GM12878 (cell line): Measurements from ENCODE around the gene MROH7. TPM values are rescaled to one million over a fixed set of nuclear protein-coding genes. Genes with fewer than 3 reads are reported as not detected.

ENCODE experiments used
- ATAC-seq: fragments of 200-7000 bp; cut with Tn5 transposase; 3 replicates; pipeline ENCODE4 v1.9.1; 2020; ENCODE audit warnings: mild to moderate bottlenecking, moderate library complexity
- BruUV-seq: library from RNA; stranded (reverse); fragments of 400-500 nt; replicated peaks from 2 replicates; lab custom pipeline; 2021; lab: Mats Ljungman, UMichigan
- CTCF ChIA-PET: fragments of 300-600 bp; sonication (Branson Sonifier 250); formaldehyde crosslinking; extraction: SDS; loops from one replicate; lab custom pipeline; 2021; ENCODE audit warnings: inconsistent platforms; lab: Yijun Ruan, JAX
- POLR2A ChIA-PET: fragments of 350-600 bp; formaldehyde crosslinking; extraction: SDS; loops from one replicate; lab custom pipeline; 2021; ENCODE audit warnings: inconsistent platforms; lab: Charles Lee
- RAD21 ChIA-PET: fragments of 300-600 bp; sonication (Branson Sonifier 250); formaldehyde crosslinking; loops from one replicate; lab custom pipeline; 2023; ENCODE audit warnings: antibody characterized with exemption; ENCODE audit not compliant: unreplicated experiment; lab: Charles Lee
- SMC1A ChIA-PET: fragments of 300-600 bp; sonication (Branson Sonifier 250); formaldehyde crosslinking; loops from one replicate; lab custom pipeline; 2023; ENCODE audit not compliant: unreplicated experiment, uncharacterized antibody; lab: Charles Lee
- DNase-seq: peaks from one replicate; pipeline ENCODE4 v3.0.0-alpha.2; 2011; ENCODE audit warnings: low read depth, low spot score
- FAIRE-seq: peaks from 3 replicates; lab custom pipeline; 2011; peaks lifted over from hg19 to GRCh38; lab: Jason Lieb, UNC
- H2AFZ ChIP-seq: 2 replicates; pipeline ENCODE4 v1.6.0; 2011; ENCODE audit warnings: low read depth, low read length, control low read depth; ENCODE audit not compliant: control insufficient read depth
- H3K27ac ChIP-seq: 2 replicates; pipeline ENCODE4 v1.5.1; 2011; ENCODE audit warnings: control low read depth; ENCODE audit not compliant: control insufficient read depth, insufficient read depth
- H3K27me3 ChIP-seq, 2 experiments: replicated peaks in 1 of 2; 2 replicates each; pipeline versions ENCODE4 v1.6.0 to v1.6.1; 2011; ENCODE audit warnings: low read length in 1 of 2; ENCODE audit not compliant: control insufficient read depth in 2 of 2, insufficient read depth in 2 of 2
- H3K36me3 ChIP-seq, 2 experiments: 2 replicates each; pipeline ENCODE4 v1.5.1; 2011; ENCODE audit warnings: low read length in 1 of 2; ENCODE audit not compliant: control insufficient read depth in 2 of 2, insufficient read depth in 2 of 2
- H3K4me1 ChIP-seq: 2 replicates; pipeline ENCODE4 v1.6.1; 2011; ENCODE audit warnings: mild to moderate bottlenecking, low read length, moderate library complexity, mixed read lengths; ENCODE audit not compliant: control insufficient read depth, insufficient read depth
- H3K4me2 ChIP-seq: 2 replicates; pipeline ENCODE4 v1.6.0; 2011; ENCODE audit warnings: control low read depth; ENCODE audit not compliant: control insufficient read depth, insufficient read depth
- H3K4me3 ChIP-seq: fragments of 200-600 bp; sonication (generic); 2 replicates; pipeline ENCODE4 v1.5.1; 2016
- H3K79me2 ChIP-seq: 2 replicates; pipeline ENCODE4 v1.6.0; 2011; ENCODE audit warnings: low read length; ENCODE audit not compliant: control insufficient read depth, insufficient read depth
- H3K9ac ChIP-seq: 2 replicates; pipeline ENCODE4 v1.8.0; 2011; ENCODE audit warnings: low read length, control low read depth, mixed read lengths; ENCODE audit not compliant: control insufficient read depth, insufficient read depth
- H3K9me3 ChIP-seq: replicated peaks from 3 replicates; pipeline ENCODE4 v1.5.1; 2011; ENCODE audit warnings: mild to moderate bottlenecking, low read length; ENCODE audit not compliant: control insufficient read depth, insufficient read depth
- H4K20me1 ChIP-seq: 2 replicates; pipeline ENCODE4 v1.6.0; 2011; ENCODE audit not compliant: control insufficient read depth, insufficient read depth
- NKRF ChIP-seq: fragments of 450-650 bp; conservative IDR thresholded peaks from 2 replicates; pipeline ENCODE4 v1.6.1; 2017; ENCODE audit warnings: mild to moderate bottlenecking, moderate library complexity
- SPI1 ChIP-seq: IDR thresholded peaks from 2 replicates; pipeline ENCODE4 v1.6.1; 2011; ENCODE audit warnings: low read depth, mild to moderate bottlenecking, low read length, moderate library complexity, borderline replicate concordance; ENCODE audit not compliant: insufficient read depth
- WGBS: methylation state at CpG from one replicate; pipeline ENCODE4 v1.1.6; 2016; ENCODE audit warnings: low lambda C conversion rate; ENCODE audit not compliant: insufficient replicate concordance, insufficient coverage; ENCODE audit errors: missing lambda C conversion rate; 5-methylcytosine and 5-hydroxymethylcytosine counted together
- in situ Hi-C: fragments of 300-500 bp; cut with MboI; formaldehyde crosslinking; loops from 9 replicates; pipeline ENCODE4 v1.14.3; 2018; ENCODE audit warnings: mixed read lengths
- intact Hi-C: fragments of 100-400 bp; cut with micrococcal nuclease; formaldehyde crosslinking; loops from one replicate; pipeline ENCODE4 v1.14.2; 2022; ENCODE audit not compliant: unreplicated experiment
- polyA plus RNA-seq, 11 experiments: library from polyadenylated mRNA; depleted of rRNA in 4 of 11; unstranded in 6 of 11; stranded (reverse) in 5 of 11; fragments of >200 nt; fragmentation: Nextera tagmentation in 4 of 11; fragmentation: Illumina TruSeq in 1 of 11; extraction: Ambion mirVana in 4 of 11; extraction: Trizol in 1 of 11; gene quantifications; 1 replicate in 1 of 11; 2 replicates in 10 of 11; pipeline versions ENCODE4 v1.2.1 to v1.2.3, GENCODE V29; 2011 to 2016; ENCODE audit warnings: inconsistent platforms in 2 of 11, missing spikeins in 2 of 11, low read depth in 1 of 11
- total RNA-seq, 4 experiments: library from RNA; depleted of rRNA in 3 of 4; stranded (reverse); fragments of >200 nt in 3 of 4; fragmentation: Illumina TruSeq in 1 of 4; extraction: Trizol in 1 of 4; gene quantifications; 2 replicates each; pipeline versions ENCODE4 v1.2.1 to v1.2.3, GENCODE V29; 2013 to 2021

Gene MROH7
- total and polyA plus RNA-seq, 10 of the 15 experiments (the other 5 are each of a cell fraction or from before 2014, with no cell fraction given): 0.11 TPM; not detected in 9

DNA sequence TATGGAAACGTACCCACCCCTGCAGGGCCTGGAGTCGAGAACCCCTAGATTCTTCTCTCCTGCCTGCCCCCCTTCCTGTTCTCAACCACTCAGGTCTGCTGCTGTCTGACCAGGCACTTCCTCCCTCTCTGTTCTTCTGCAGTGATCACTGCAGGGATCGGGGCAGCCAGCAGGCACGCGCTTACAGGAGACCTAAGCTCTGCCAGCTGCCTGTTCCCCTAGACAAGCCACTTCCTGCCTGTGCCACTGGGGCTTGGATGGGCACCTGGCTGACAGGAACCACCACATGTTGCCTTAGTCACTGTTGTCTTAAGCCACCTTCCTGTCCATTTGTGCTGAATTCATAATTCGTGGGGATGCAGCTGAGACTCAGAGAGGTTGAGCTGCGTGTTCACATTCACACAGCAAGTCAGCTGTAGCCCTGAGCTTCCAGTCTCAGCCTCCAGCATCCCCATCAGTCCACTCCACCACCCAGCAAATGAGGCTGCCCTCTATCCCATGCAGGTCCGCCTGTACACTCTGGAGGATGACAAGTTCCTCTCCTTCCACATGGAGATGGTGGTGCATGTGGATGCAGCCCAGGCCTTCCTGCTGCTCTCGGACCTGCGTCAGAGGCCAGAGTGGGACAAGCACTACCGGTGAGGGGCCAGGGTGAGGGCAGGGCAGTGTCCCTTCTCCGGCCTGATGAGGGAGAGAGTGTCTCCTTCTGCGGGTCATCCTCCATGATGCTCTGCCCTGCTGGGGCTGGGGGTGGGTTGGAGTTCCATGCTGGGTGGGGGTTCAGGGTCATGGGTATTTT lies 36.8 kb upstream of the MROH7 start:
- intact Hi-C loops: no loop called here
- H3K9me3 ChIP-seq: no peaks in the 10 kb centered on the region
- FAIRE-seq (no peak), DNase-seq (peak; percentile 17)
- WGBS: 40% methylated on average over 13 of the region's 13 CpGs
- H3K27ac ChIP-seq: no peak overlapping the region
- ChIA-PET SMC1A (interaction anchor here (1.2 kb wide), 1 partner anchor 18 kb away, joined by 3 read pairs; the partner anchor contains the start of gene FAM151A), RAD21 (interaction anchor here (0.7 kb wide), 1 partner anchor 18 kb away, joined by 3 read pairs; no protein-coding TSS in a partner anchor), POLR2A (no interaction called here), CTCF (no interaction called here)
- no TSS peak for BruUV-seq
- H2AFZ ChIP-seq: peak overlapping the region; percentile 26; the same call in 1 of the 2 replicates
- H3K4me1 ChIP-seq: no peaks in the 10 kb centered on the region
- H3K79me2 ChIP-seq: no peaks in the 10 kb centered on the region
- no peak overlapping the region for H3K4me2 ChIP-seq
- H3K4me3 ChIP-seq: no peak overlapping the region
- H3K27me3 ChIP-seq: no peaks in the 10 kb centered on the region
- no peaks in the 10 kb centered on the region for H3K36me3 ChIP-seq
- peak; percentile 34; the same call in 1 of the 2 replicates for TF ChIP-seq SPI1
- TF ChIP-seq NKRF: no peak
- TF ChIP-seq, all 136 proteins: peak for 1
- in situ Hi-C loops: no loop called here
- no peaks in the 10 kb centered on the region for H4K20me1 ChIP-seq
- peak; percentile 67 for ATAC-seq
- H3K9ac ChIP-seq: no peak overlapping the region
